ENCODE data around the gene PAK6.

DNA sequence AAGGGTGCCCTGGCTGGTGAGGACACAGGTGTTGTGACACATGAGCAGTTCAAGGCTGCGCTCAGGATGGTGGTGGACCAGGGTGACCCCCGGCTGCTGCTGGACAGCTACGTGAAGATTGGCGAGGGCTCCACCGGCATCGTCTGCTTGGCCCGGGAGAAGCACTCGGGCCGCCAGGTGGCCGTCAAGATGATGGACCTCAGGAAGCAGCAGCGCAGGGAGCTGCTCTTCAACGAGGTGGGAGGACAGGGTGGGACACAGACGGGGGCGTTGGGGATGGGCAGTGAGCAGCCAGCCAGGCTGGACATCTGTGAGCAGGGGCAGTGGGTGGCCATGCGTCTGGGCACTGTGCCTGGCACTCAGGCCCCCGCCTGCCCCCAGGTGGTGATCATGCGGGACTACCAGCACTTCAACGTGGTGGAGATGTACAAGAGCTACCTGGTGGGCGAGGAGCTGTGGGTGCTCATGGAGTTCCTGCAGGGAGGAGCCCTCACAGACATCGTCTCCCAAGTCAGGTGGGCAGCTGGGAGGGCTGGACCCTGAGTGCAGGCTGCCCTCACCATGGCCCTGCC is 33.7 kb downstream of the PAK6 start:
- TF ChIP-seq, protein P1, sequence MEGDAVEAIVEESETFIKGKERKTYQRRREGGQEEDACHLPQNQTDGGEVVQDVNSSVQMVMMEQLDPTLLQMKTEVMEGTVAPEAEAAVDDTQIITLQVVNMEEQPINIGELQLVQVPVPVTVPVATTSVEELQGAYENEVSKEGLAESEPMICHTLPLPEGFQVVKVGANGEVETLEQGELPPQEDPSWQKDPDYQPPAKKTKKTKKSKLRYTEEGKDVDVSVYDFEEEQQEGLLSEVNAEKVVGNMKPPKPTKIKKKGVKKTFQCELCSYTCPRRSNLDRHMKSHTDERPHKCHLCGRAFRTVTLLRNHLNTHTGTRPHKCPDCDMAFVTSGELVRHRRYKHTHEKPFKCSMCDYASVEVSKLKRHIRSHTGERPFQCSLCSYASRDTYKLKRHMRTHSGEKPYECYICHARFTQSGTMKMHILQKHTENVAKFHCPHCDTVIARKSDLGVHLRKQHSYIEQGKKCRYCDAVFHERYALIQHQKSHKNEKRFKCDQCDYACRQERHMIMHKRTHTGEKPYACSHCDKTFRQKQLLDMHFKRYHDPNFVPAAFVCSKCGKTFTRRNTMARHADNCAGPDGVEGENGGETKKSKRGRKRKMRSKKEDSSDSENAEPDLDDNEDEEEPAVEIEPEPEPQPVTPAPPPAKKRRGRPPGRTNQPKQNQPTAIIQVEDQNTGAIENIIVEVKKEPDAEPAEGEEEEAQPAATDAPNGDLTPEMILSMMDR (IDR thresholded peaks at IDR 0.05): no peak
- no peak for TF ChIP-seq POLR2AphosphoS5 (IDR thresholded peaks at IDR 0.05; ENCODE audit: insufficient read depth in 1 of 2, low read depth in 1 of 2)

Measured in vagina (tissue), 2 donors.